Lower lobe of right lung (tissue), 2 donors: Measurements from ENCODE around the gene PDE6D. TPM values are rescaled to one million over a fixed set of nuclear protein-coding genes. Genes with fewer than 3 reads are reported as not detected.
A peak's percentile ranks its signal among the peaks of the same experiment; 100 is the strongest.

ENCODE experiments used
- ATAC-seq, 2 donors: fragments of 200-7000 bp; cut with Tn5 transposase; one replicate each; pipeline ENCODE4 v1.9.1; 2020 to 2022; ENCODE audit warnings: mild to moderate bottlenecking in 2 of 2, moderate library complexity in 2 of 2
- DNase-seq: peaks from one replicate; pipeline ENCODE4 v3.0.0-alpha.2; 2020
- H3K27ac ChIP-seq: fragments of 200-600 bp; one replicate; pipeline ENCODE4 v1.8.0; 2022
- H3K27me3 ChIP-seq: fragments of 200-600 bp; one replicate; pipeline ENCODE4 v1.8.0; 2022; ENCODE audit warnings: low read depth
- H3K36me3 ChIP-seq: fragments of 200-600 bp; one replicate; pipeline ENCODE4 v1.8.0; 2022; ENCODE audit warnings: mild to moderate bottlenecking
- H3K4me1 ChIP-seq: fragments of 200-600 bp; one replicate; pipeline ENCODE4 v1.8.0; 2022
- H3K4me3 ChIP-seq: fragments of 200-600 bp; one replicate; pipeline ENCODE4 v1.8.0; 2022; ENCODE audit warnings: mild to moderate bottlenecking
- H3K9me3 ChIP-seq: fragments of 200-600 bp; one replicate; pipeline ENCODE4 v1.8.0; 2022
- intact Hi-C: fragments of 100-400 bp; cut with DNase I; formaldehyde crosslinking; loops from one replicate; pipeline ENCODE4 v1.11.0; 2022
- long read RNA-seq: library from polyadenylated mRNA; unstranded; transcript quantifications from one replicate; pipeline ENCODE4 v2.0.0, GENCODE V29; 2021
- total RNA-seq: library from RNA; stranded (reverse); fragmentation: NEBNext Ultra II Directional; extraction: Animal tissue kit (Norgen Biotek cat#: 25700); gene quantifications from one replicate; pipeline ENCODE4 v1.2.1, GENCODE V29; 2021
- TF ChIP-seq, protein P1 (sequence below): fragments of 200-600 bp; IDR thresholded peaks from one replicate; pipeline ENCODE4 v1.8.0; 2022; ENCODE audit warnings: antibody characterized with exemption, mild to moderate bottlenecking
- donor health status: DM: no; HTN: yes; CAD: no; lungs with severe emphysema.

PDE6D gene
- total RNA-seq = 18.5 TPM
- long read RNA-seq, transcript PDE6D-201 (5 exons, 1,175 nt) = major isoform, 18 of 22 reads
- long read RNA-seq, partial matches to known transcripts = 0 of 22 reads
- long read RNA-seq, other reads (novel, unspliced or antisense) = 4 of 22 reads

GRCh38 chr2:231780909-231781797 is at the start of gene PDE6D:
Gene PDE6D (minus strand): TSS chr2:231781282. CDS start chr2:231781114, 168 bp downstream.
- H3K4me1 ChIP-seq = peaks cover 47% of the 10 kb centered on the region
- intact Hi-C loops = no loop called here

GRCh38 chr2:231821908-231822307 is 40.8 kb upstream of the PDE6D start:
- no peak overlapping the region for H3K27ac ChIP-seq
- H3K9me3 ChIP-seq = no peaks in the 10 kb centered on the region
- TF ChIP-seq, protein P1, sequence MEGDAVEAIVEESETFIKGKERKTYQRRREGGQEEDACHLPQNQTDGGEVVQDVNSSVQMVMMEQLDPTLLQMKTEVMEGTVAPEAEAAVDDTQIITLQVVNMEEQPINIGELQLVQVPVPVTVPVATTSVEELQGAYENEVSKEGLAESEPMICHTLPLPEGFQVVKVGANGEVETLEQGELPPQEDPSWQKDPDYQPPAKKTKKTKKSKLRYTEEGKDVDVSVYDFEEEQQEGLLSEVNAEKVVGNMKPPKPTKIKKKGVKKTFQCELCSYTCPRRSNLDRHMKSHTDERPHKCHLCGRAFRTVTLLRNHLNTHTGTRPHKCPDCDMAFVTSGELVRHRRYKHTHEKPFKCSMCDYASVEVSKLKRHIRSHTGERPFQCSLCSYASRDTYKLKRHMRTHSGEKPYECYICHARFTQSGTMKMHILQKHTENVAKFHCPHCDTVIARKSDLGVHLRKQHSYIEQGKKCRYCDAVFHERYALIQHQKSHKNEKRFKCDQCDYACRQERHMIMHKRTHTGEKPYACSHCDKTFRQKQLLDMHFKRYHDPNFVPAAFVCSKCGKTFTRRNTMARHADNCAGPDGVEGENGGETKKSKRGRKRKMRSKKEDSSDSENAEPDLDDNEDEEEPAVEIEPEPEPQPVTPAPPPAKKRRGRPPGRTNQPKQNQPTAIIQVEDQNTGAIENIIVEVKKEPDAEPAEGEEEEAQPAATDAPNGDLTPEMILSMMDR = no peak
- intact Hi-C loops = no loop called here
- no peaks in the 10 kb centered on the region for H3K4me1 ChIP-seq
- ATAC-seq (no peak), DNase-seq (no peak)
- no peaks in the 10 kb centered on the region for H3K27me3 ChIP-seq
- no peaks in the 10 kb centered on the region for H3K36me3 ChIP-seq
- no peak overlapping the region for H3K4me3 ChIP-seq

More at GRCh38 chr2:231780909-231781797, at the start of gene PDE6D:
- Histone ChIP-seq H3K27ac (peak within 1 kb of the TSS; percentile 83), H3K4me3 (peak within 1 kb of the TSS; percentile 93), H3K9me3 (no peaks in the 10 kb centered on the region), H3K36me3 (no peaks in the 10 kb centered on the region), H3K27me3 (no peaks in the 10 kb centered on the region)
- peak; percentile 96 for DNase-seq
- peak; percentile 97 to 99 for ATAC-seq
- TF ChIP-seq, protein P1 = no peak

DNA sequence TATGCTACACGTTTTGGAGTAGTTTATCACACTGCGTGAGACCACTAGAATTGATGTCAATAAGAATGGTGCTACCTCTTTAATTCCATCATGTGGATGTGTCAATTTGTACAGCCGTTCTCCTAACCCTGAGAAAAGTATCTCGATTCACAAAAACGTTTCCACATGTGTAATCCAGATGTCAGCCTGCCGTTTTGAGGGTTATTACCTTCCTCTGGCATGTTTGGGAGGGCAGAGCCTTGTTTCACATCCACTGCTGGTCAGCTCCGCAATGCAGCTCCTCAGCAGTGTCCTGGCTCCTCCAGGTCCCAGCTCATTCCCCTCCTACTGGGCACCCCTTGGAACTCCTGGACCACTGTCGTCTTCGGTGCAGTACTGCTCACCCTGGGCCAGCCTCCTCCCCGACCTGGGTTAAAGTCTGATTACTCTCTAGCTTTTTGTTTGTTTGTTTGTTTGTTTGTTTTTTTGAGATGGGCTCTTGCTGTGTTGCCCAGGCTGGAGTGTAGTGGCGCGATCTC is 39.8 kb upstream of the PDE6D start:
- H3K27me3 ChIP-seq = no peaks in the 10 kb centered on the region
- intact Hi-C loops = no loop called here
- TF ChIP-seq, protein P1 = no peak
- no peaks in the 10 kb centered on the region for H3K9me3 ChIP-seq
- H3K27ac ChIP-seq = no peak overlapping the region
- no peak for DNase-seq
- H3K4me3 ChIP-seq = no peak overlapping the region
- no peak for ATAC-seq
- no peaks in the 10 kb centered on the region for H3K4me1 ChIP-seq
- no peaks in the 10 kb centered on the region for H3K36me3 ChIP-seq

GRCh38 chr2:231819447-231820042 is 38.5 kb upstream of the PDE6D start:
- Histone ChIP-seq H3K9me3 (no peaks in the 10 kb centered on the region), H3K27me3 (no peaks in the 10 kb centered on the region), H3K4me3 (no peak overlapping the region), H3K36me3 (no peaks in the 10 kb centered on the region), H3K4me1 (no peaks in the 10 kb centered on the region), H3K27ac (no peak overlapping the region)
- DNase-seq (no peak), ATAC-seq (peak in 1 of 2 donors; percentile 25)
- intact Hi-C loops = no loop called here
- TF ChIP-seq, protein P1 = no peak

DNA sequence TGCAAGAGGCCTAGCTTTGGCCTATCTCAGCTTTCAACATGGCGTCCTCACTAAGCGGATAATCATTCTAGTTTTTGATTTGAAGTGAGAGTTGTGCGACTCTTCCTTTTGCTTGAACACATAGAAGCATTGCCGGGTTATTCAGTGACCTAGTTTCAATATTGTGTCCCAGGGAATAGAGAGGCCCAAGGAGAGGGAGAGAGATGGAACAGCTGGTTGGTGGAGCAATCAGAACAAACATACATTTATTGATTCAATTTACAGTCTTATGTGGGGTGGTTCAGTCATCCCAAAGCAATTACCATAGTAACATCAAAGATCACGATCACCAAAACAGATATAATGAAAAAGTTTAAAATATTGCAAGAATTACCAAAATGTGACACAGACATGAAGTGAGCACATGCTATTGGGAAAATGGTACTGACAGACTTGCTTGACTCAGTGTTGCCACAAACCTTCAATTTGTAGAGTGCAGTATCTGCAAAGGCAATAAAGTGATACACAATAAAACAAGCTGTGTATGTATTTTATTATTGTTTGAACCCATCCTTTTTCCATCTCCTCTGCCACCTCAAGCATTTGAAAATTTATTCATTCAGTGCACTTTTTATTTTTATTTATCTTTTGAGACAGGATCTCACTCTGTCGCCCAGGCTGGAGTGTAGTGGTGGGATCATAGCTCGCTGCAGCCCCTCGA is 35.4 kb upstream of the PDE6D start:
- no peaks in the 10 kb centered on the region for H3K27me3 ChIP-seq
- no peak overlapping the region for H3K4me3 ChIP-seq
- intact Hi-C loops = no loop called here
- H3K4me1 ChIP-seq = no peaks in the 10 kb centered on the region
- DNase-seq (no peak), ATAC-seq (no peak)
- H3K36me3 ChIP-seq = peaks cover 17% of the 10 kb centered on the region
- H3K9me3 ChIP-seq = no peaks in the 10 kb centered on the region
- no peak overlapping the region for H3K27ac ChIP-seq
- TF ChIP-seq, protein P1 = no peak
